Testis (tissue), 3 donors: Measurements from ENCODE around the gene CCR2. TPM values are rescaled to one million over a fixed set of nuclear protein-coding genes. Genes with fewer than 3 reads are reported as not detected.

Experiments
- DNase-seq: peaks from one replicate; pipeline ENCODE4 v3.0.0-alpha.2; 2019
- H3K27ac ChIP-seq, 2 donors: fragments of 200-600 bp; sonication (generic); one replicate each; pipeline ENCODE4 v1.5.1; 2019
- H3K27me3 ChIP-seq: fragments of 200-600 bp; sonication (generic); one replicate; pipeline ENCODE4 v1.5.1; 2019
- H3K36me3 ChIP-seq: fragments of 200-600 bp; sonication (generic); one replicate; pipeline ENCODE4 v1.5.1; 2017; ENCODE audit warnings: low read depth; ENCODE audit errors: missing control alignments
- H3K4me1 ChIP-seq: fragments of 200-600 bp; sonication (generic); one replicate; pipeline ENCODE4 v1.5.1; 2019
- H3K4me3 ChIP-seq, 2 donors: fragments of 200-600 bp; sonication (generic); one replicate each; pipeline ENCODE4 v1.5.1; 2017 to 2019
- H3K9me3 ChIP-seq: fragments of 200-600 bp; sonication (generic); one replicate; pipeline ENCODE4 v1.5.1; 2017
- POLR2A ChIP-seq: fragments of 450-650 bp; IDR thresholded peaks from one replicate; pipeline ENCODE4 v1.6.1; 2017; ENCODE audit warnings: antibody characterized with exemption, mild to moderate bottlenecking, moderate library complexity
- WGBS, 2 donors: methylation state at CpG; one replicate each; pipeline ENCODE4 v1.1.5; 2018; 5-methylcytosine and 5-hydroxymethylcytosine counted together
- intact Hi-C: fragments of 100-400 bp; cut with DNase I; formaldehyde crosslinking; loops from one replicate; pipeline ENCODE4 v1.15.1; 2023; ENCODE audit warnings: low total_unique reads
- polyA plus RNA-seq: library from polyadenylated mRNA; stranded (reverse); fragments of 350-450 nt; fragmentation: Illumina TruSeq; extraction: RNeasy Lipid Tissue Mini Kit (QIAGEN cat#74804); gene quantifications from one replicate; pipeline ENCODE4 v1.2.3, GENCODE V29; 2014; ENCODE audit warnings: low read depth, low replicate concordance; ENCODE audit not compliant: insufficient read depth
- total RNA-seq, 2 donors: library from RNA; depleted of rRNA; stranded (reverse); fragments of >200 nt; gene quantifications; one replicate each; pipeline ENCODE4 v1.2.3, GENCODE V29; 2016
- TF ChIP-seq, protein P1 (sequence below), 3 experiments: fragments of 450-650 bp in 2 of 3; fragments of 200-600 bp in 1 of 3; sonication (generic) in 1 of 3; IDR thresholded peaks; one replicate each; pipeline ENCODE4 v1.5.1; 2016 to 2019; ENCODE audit warnings: antibody characterized with exemption in 3 of 3, mild to moderate bottlenecking in 2 of 3, moderate library complexity in 1 of 3

The CCR2 gene
- total and polyA plus RNA-seq, 3 donors from 2014 or later = 1.2 to 2.7 TPM; not detected in 1

DNA sequence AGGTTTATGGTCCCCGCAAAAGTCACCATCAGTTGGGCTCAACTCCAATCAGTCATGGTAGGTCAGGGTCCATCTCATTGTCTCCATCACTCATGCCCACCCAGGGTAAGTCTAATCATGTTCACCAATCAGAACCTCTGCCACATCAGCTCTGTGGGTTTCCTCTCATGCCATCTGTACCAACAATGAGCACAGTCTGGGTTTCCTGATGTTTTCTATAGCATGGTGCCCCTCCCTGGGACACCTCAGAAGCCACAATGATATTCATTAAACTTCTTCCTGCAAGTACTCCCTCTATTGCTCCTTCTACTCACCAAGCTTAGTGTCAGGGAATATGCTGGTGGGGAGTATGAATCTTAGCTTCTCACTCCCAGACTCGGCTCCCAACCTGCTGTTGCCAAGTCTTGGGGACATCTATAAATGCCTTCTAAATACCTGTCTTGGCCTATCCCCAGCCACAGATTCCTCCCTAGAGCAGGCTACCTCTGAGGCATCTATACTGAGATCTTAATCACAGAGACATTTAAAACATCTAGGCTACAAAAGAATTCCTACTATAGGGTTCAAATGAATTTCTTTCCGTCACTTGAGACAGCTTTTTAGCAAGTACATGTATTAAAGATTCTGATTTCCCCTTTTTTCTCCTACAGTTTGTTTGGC, 5.0 kb upstream of the CCR2 start:
- intact Hi-C loops = no loop called here
- Histone ChIP-seq H3K4me3 (no peak overlapping the region), H3K9me3 (no peaks in the 10 kb centered on the region), H3K27me3 (no peaks in the 10 kb centered on the region), H3K27ac (no peak overlapping the region), H3K36me3 (no peaks in the 10 kb centered on the region), H3K4me1 (no peaks in the 10 kb centered on the region)
- no peak for DNase-seq
- WGBS, 2 donors = 90 to 92% methylated on average over 3 of the region's 3 CpGs
- TF ChIP-seq, protein P1, sequence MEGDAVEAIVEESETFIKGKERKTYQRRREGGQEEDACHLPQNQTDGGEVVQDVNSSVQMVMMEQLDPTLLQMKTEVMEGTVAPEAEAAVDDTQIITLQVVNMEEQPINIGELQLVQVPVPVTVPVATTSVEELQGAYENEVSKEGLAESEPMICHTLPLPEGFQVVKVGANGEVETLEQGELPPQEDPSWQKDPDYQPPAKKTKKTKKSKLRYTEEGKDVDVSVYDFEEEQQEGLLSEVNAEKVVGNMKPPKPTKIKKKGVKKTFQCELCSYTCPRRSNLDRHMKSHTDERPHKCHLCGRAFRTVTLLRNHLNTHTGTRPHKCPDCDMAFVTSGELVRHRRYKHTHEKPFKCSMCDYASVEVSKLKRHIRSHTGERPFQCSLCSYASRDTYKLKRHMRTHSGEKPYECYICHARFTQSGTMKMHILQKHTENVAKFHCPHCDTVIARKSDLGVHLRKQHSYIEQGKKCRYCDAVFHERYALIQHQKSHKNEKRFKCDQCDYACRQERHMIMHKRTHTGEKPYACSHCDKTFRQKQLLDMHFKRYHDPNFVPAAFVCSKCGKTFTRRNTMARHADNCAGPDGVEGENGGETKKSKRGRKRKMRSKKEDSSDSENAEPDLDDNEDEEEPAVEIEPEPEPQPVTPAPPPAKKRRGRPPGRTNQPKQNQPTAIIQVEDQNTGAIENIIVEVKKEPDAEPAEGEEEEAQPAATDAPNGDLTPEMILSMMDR (IDR thresholded peaks at IDR 0.05) = no peak
- no peak for TF ChIP-seq POLR2A

DNA sequence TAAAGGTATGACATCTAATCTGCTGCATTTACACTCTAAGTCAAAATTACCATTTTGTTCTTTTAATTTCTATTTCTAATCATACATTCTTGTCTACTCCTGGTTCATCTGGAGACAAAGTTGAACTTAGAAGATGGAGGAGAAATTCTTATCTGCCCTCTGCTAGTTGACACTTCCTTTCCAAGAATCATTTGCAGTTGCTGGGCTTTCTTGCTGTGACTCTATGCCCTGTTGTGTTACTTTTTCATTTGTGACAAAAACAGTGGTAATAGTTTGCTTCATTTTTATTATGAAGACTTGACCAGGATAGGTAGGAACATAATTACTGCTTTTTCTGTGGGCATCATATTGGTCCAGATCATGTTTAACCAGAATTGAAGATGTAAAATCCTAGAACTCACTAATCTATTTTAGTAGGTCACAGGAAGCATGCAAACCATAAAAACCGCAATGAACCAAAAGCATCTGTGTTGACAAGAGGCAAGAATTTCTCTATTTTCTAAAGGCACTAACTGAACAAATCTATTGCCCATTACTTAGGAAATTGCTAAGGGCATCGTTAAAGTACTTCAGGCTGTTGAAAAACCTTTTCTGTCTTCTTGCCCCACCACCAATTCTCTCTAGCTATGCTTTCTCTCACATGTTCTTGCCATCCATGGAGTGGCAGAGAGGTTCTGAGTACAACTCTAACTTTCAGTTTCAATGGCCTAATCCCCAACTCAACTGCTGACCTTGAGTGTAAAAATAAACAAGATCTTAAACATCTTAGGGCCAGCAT, 4.2 kb upstream of the CCR2 start:
- H3K4me1 ChIP-seq = no peaks in the 10 kb centered on the region
- no peak overlapping the region for H3K27ac ChIP-seq
- TF ChIP-seq, protein P1 (IDR thresholded peaks at IDR 0.05) = no peak
- no peak for TF ChIP-seq POLR2A
- WGBS, 2 donors = 78 to 86% methylated on average over 2 of the region's 2 CpGs
- H3K27me3 ChIP-seq = no peaks in the 10 kb centered on the region
- no peak for DNase-seq
- no peaks in the 10 kb centered on the region for H3K9me3 ChIP-seq
- intact Hi-C loops = no loop called here
- H3K36me3 ChIP-seq = no peaks in the 10 kb centered on the region
- H3K4me3 ChIP-seq = no peak overlapping the region

DNA sequence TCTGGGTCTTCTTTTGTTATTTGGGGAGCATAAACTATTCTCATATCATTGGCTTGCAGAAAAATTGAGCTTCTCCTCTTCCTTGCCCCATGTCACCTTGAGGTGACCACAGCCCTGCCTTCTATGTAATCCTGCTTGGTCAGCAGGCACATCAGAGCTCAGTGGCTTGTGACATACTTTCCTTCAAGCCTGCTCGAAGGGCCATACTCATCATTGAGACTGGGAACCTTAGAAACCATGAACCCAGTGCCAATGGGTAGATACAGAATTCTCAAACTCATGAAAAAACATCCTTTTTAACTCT, 3.7 kb upstream of the CCR2 start:
- no peak for DNase-seq

DNA sequence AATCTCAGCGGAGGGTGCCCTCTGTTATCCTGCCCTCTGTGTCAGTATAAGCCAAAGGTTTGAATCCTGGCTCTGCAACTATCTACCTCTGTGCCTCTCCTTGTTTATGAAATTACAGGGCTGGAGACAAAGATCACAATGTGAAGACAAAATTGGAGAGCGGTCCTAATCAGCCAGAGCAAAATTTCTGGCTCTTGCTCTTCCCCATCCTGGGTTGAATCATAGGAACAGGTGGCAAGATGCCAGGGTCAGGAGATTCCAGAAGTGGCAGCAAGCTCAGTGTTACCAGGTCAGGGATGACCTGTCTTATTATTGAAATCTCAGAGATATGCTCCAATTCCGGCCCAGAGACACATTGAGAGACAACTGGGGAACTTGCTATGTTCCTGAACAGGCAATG, 2.3 kb upstream of the CCR2 start:
- DNase-seq = no peak
- no peaks in the 10 kb centered on the region for H3K27me3 ChIP-seq
- no peak overlapping the region for H3K27ac ChIP-seq
- H3K36me3 ChIP-seq = no peaks in the 10 kb centered on the region
- intact Hi-C loops = no loop called here
- H3K4me3 ChIP-seq = no peak overlapping the region
- no peaks in the 10 kb centered on the region for H3K9me3 ChIP-seq
- TF ChIP-seq, protein P1 (IDR thresholded peaks at IDR 0.05) = no peak
- TF ChIP-seq POLR2A = no peak
- H3K4me1 ChIP-seq = no peaks in the 10 kb centered on the region
- WGBS, 2 donors = 85 to 89% methylated on average over 3 of the region's 3 CpGs

More for the DNA sequence above, 3.7 kb upstream of the CCR2 start:
- intact Hi-C loops = no loop called here
- H3K27me3 ChIP-seq = no peaks in the 10 kb centered on the region
- no peaks in the 10 kb centered on the region for H3K9me3 ChIP-seq
- TF ChIP-seq, protein P1 (IDR thresholded peaks at IDR 0.05) = no peak
- TF ChIP-seq POLR2A = no peak
- H3K4me3 ChIP-seq = no peak overlapping the region
- no peak overlapping the region for H3K27ac ChIP-seq
- H3K4me1 ChIP-seq = no peaks in the 10 kb centered on the region
- WGBS, 2 donors = 79 to 86% methylated on average over 1 of the region's 1 CpG
- H3K36me3 ChIP-seq = no peaks in the 10 kb centered on the region

DNA sequence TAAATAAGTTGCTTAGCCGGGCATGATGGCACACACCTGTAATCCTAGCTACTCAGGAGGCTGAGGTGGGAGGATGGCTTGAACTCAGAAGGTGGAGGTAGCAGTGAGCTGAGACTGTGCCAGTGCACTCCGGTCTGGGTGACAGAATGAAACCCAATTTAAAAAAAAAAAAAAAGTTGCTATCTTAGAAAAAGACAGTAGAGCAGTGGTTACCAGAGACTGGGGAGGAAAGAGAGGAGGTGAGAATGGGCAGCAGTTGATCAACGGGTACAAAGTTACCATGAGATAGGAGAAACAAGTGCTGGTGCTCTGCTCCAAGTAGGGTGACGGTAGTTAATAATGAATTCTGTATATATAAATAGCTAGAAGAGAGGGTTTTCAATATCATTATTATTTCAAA, 821 bp upstream of the CCR2 start:
- intact Hi-C loops = no loop called here

More for the DNA sequence above, 821 bp upstream of the CCR2 start:
- Histone ChIP-seq H3K36me3 (no peaks in the 10 kb centered on the region), H3K4me1 (no peaks in the 10 kb centered on the region), H3K27ac (no peak overlapping the region), H3K4me3 (no peak overlapping the region), H3K27me3 (no peaks in the 10 kb centered on the region), H3K9me3 (no peaks in the 10 kb centered on the region)
- TF ChIP-seq, protein P1 (IDR thresholded peaks at IDR 0.05) = no peak
- no peak for TF ChIP-seq POLR2A
- no peak for DNase-seq
- 74 to 78% methylated on average over 4 of the region's 4 CpGs for WGBS, 2 donors
